Stimulated activated CD4-positive, alpha-beta T cell treated with anti-CD3 and anti-CD28 coated beads, Interleukin-12 subunit alpha, Interleukin-12 subunit beta, amount 100 ng/mL, for 24 hours (primary cell): Measurements from ENCODE around the gene JMJD1C.

Source experiments
- DNase-seq, 2 experiments: peaks; one replicate each; pipeline ENCODE4 v3.0.0-alpha.2; 2020; ENCODE audit warnings: low read depth in 2 of 2

The JMJD1C gene

GRCh38 chr10:63133056-63133820 is 332.5 kb downstream of the JMJD1C start, which contains the start of gene NRBF2:
NRBF2 (plus strand) TSS chr10:63133328; CDS start chr10:63133471, 143 bp downstream.
- DNase-seq: peak; percentile 96

- DNase-seq: no peak
Measured at GRCh38 chr10:63132651-63133055, 333.1 kb downstream of the JMJD1C start.

DNA sequence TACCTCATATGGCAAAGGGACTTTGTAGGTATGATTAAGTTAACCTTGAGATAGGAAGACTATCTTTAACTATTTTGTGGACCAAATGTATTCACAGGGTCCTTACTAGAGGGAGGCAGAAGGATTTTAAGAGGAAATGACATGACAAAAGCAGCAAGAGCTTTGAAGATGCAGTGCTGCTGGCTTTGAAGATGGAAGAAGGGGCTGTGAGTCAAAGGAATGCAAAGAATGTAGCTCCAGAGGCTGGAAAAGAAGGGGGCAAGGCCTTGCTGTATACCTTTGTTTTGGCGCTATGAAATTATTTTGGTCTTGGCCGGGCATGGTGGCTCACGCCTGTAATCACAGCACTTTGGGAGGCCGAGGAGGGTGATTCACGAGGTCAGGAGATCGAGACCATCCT is 335.9 kb downstream of the JMJD1C start:
- DNase-seq: no peak

GRCh38 chr10:63128443-63128842 is 337.3 kb downstream of the JMJD1C start:
- no peak for DNase-seq

- DNase-seq: no peak
Measured at GRCh38 chr10:63125459-63125858, 340.3 kb downstream of the JMJD1C start.

DNA sequence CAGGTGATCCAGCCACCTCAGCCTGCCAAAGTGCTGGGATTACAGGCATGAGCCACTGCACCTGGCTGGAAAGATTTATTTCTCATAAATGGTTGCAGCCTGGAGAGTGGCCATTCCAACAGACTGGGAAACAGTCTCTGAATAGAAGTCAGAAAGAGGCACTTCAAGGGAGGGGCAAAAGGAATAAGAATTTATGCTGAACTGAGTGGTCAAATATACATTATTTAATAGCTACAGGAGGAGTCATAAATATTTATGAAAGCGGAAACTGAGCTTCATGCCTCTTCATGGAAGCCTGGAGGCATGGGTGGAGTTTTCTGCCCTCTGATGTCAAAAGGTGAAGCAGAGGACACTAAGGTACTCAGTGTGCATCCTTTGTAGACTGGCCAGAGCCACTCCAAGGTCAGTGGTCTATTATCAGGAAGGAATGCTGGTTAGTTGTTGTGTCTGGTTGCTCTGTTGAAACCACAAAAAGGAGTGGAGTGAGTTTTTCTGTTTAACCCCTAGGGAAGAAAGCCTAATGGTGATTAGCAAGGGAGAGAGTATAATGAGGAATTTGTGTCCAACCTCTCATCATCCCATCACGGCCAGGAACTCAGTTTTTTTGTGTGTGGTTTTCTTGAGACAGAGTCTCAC is 341.9 kb downstream of the JMJD1C start:
- no peak for DNase-seq

DNA sequence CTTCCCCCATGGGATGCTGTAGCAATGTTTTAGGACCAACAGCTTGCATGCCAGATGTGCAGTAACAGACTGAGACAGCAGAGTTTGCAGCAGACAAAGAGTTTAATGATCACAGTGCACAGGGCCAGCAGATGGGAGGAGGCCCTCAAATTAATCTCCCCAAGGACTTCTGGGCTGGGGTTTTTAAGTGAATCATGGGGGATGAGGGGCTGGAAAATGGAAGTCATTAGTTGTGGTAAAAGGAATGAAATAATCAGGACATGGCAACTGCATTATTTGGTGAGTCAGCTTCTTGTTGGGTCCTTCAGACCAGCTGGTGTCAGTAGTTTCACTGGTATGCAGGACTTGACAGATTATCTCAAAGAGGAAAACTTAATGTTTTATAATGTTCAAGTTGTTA is 345.2 kb downstream of the JMJD1C start:
- no peak for DNase-seq

DNA sequence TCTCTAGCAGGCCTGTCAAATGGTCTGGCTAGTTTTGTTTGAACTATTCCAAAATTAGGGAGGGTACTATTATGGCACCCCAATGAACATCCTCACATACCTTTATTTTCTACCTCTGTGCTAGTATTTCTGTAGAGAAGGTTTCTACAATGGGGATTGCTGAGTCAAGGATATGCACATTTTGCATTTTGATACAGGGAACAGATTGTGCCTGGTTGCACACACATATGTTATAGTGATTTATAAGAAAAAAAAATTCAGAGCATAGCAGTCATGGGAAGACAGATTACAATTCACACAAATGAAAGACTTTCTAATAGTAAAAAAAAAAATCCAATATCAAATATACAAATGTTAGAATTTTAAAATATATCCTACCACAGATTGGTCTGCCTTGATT is 346.7 kb downstream of the JMJD1C start:
- DNase-seq: no peak
